IMR-90 (cell line): ENCODE results near the gene COX6B1. TPM values are rescaled to one million over a fixed set of nuclear protein-coding genes. Genes with fewer than 3 reads are reported as not detected.
A peak's percentile ranks its signal among the peaks of the same experiment; 100 is the strongest.

Experiments used
- ATAC-seq: fragments of 200-7000 bp; cut with Tn5 transposase; 2 replicates; pipeline ENCODE4 v1.9.1; 2020; ENCODE audit warnings: low read depth, mild to moderate bottlenecking, moderate library complexity
- BruUV-seq: library from RNA; stranded (reverse); fragments of 400-500 nt; replicated peaks from 2 replicates; lab custom pipeline; 2021; lab: Mats Ljungman, UMichigan
- CTCF ChIA-PET: fragments of 300-600 bp; formaldehyde crosslinking; extraction: SDS; loops from one replicate; lab custom pipeline; 2021; ENCODE audit warnings: antibody characterized with exemption; lab: Yijun Ruan, JAX
- POLR2A ChIA-PET: fragments of 300-600 bp; sonication (Branson Sonifier 250); formaldehyde crosslinking; loops from one replicate; lab custom pipeline; 2022; ENCODE audit warnings: antibody characterized with exemption; ENCODE audit not compliant: unreplicated experiment; lab: Charles Lee
- DNase-seq: peaks from one replicate; pipeline ENCODE4 v3.0.0; 2013
- H2AFZ ChIP-seq: replicated peaks from 2 replicates; pipeline ENCODE3; 2013; ENCODE audit warnings: low read length, mild to moderate bottlenecking; ENCODE audit not compliant: poor library complexity
- H2AK5ac ChIP-seq: 2 replicates; pipeline ENCODE4 v1.6.1; 2013; ENCODE audit warnings: low read depth, low read length, inconsistent platforms
- H2AK9ac ChIP-seq: replicated peaks from 2 replicates; pipeline ENCODE3; 2013; ENCODE audit warnings: mild to moderate bottlenecking, low read depth, low read length, moderate library complexity; ENCODE audit not compliant: poor library complexity
- H2BK120ac ChIP-seq: 2 replicates; pipeline ENCODE4 v1.6.1; 2013; ENCODE audit warnings: low read depth, low read length, inconsistent platforms
- H2BK15ac ChIP-seq: 3 replicates; pipeline ENCODE4 v1.6.1; 2013; ENCODE audit warnings: low read depth, low read length, inconsistent platforms
- H2BK20ac ChIP-seq: 2 replicates; pipeline ENCODE4 v1.6.1; 2013; ENCODE audit warnings: low read depth, mild to moderate bottlenecking, inconsistent platforms, low read length, moderate library complexity
- H2BK5ac ChIP-seq: 2 replicates; pipeline ENCODE4 v1.6.1; 2013; ENCODE audit warnings: mild to moderate bottlenecking, low read depth, low read length, inconsistent platforms; ENCODE audit not compliant: poor library complexity, severe bottlenecking
- H3K14ac ChIP-seq: replicated peaks from 2 replicates; pipeline ENCODE4 v1.6.1; 2013; ENCODE audit warnings: low read depth, low read length, inconsistent platforms
- H3K18ac ChIP-seq: 2 replicates; pipeline ENCODE4 v1.6.1; 2013; ENCODE audit warnings: low read depth, low read length, control low read depth
- H3K23ac ChIP-seq: 2 replicates; pipeline ENCODE4 v1.6.1; 2013; ENCODE audit warnings: low read depth, low read length, inconsistent platforms
- H3K27ac ChIP-seq: 2 replicates; pipeline ENCODE4 v1.5.1; 2013; ENCODE audit warnings: mild to moderate bottlenecking, control low read depth, low read length; ENCODE audit not compliant: insufficient read depth
- H3K27me3 ChIP-seq: 2 replicates; pipeline ENCODE4 v1.6.1; 2013; ENCODE audit warnings: low read length; ENCODE audit not compliant: control insufficient read depth, insufficient read depth
- H3K36me3 ChIP-seq: 2 replicates; pipeline ENCODE4 v1.6.1; 2013; ENCODE audit warnings: low read length, mixed read lengths; ENCODE audit not compliant: control insufficient read depth, insufficient read depth
- H3K4ac ChIP-seq: 2 replicates; pipeline ENCODE4 v1.6.1; 2013; ENCODE audit warnings: low read depth, low read length, inconsistent platforms
- H3K4me1 ChIP-seq: 2 replicates; pipeline ENCODE4 v1.6.1; 2013; ENCODE audit warnings: low read length, mixed read lengths; ENCODE audit not compliant: control insufficient read depth, insufficient read depth
- H3K4me2 ChIP-seq: 2 replicates; pipeline ENCODE4 v1.6.1; 2013; ENCODE audit warnings: low read depth, mild to moderate bottlenecking, control low read depth, low read length, moderate library complexity
- H3K4me3 ChIP-seq: 2 replicates; pipeline ENCODE4 v1.5.1; 2013; ENCODE audit warnings: low read depth, mild to moderate bottlenecking, control low read depth, low read length, moderate library complexity; ENCODE audit not compliant: insufficient read depth
- H3K56ac ChIP-seq: 2 replicates; pipeline ENCODE4 v1.6.1; 2013; ENCODE audit warnings: low read length, inconsistent platforms; ENCODE audit not compliant: insufficient read depth; ENCODE audit errors: extremely low read depth
- H3K79me1 ChIP-seq, 2 experiments: 2 replicates each; pipeline ENCODE4 v1.6.1; 2013; ENCODE audit warnings: low read length in 2 of 2, inconsistent platforms in 1 of 2, low read depth in 1 of 2
- H3K9ac ChIP-seq: 2 replicates; pipeline ENCODE4 v1.6.1; 2013; ENCODE audit warnings: low read depth, low read length, control low read depth
- H3K9me1 ChIP-seq: 2 replicates; pipeline ENCODE4 v1.6.1; 2013; ENCODE audit warnings: low read length, inconsistent platforms; ENCODE audit not compliant: insufficient read depth
- H3K9me3 ChIP-seq: 2 replicates; pipeline ENCODE4 v1.6.1; 2013; ENCODE audit warnings: low read length; ENCODE audit not compliant: control insufficient read depth, insufficient read depth
- H4K20me1 ChIP-seq: 2 replicates; pipeline ENCODE4 v1.6.1; 2013; ENCODE audit warnings: low read length, inconsistent platforms; ENCODE audit not compliant: insufficient read depth
- H4K5ac ChIP-seq: 2 replicates; pipeline ENCODE4 v1.6.1; 2013; ENCODE audit warnings: mild to moderate bottlenecking, low read depth, low read length, control low read depth
- H4K8ac ChIP-seq, 2 experiments: 2 replicates each; pipeline ENCODE4 v1.6.1; 2013; ENCODE audit warnings: low read depth in 2 of 2, low read length in 2 of 2, control low read depth in 1 of 2, inconsistent platforms in 1 of 2
- H4K91ac ChIP-seq: 2 replicates; pipeline ENCODE4 v1.6.1; 2013; ENCODE audit warnings: low read depth, low read length, inconsistent platforms; ENCODE audit not compliant: insufficient read depth
- BHLHE40 ChIP-seq: fragments of 150-350 bp; IDR thresholded peaks from 2 replicates; pipeline ENCODE4 v1.6.1; 2016; ENCODE audit warnings: mild to moderate bottlenecking, low read depth, low read length
- CEBPB ChIP-seq: IDR thresholded peaks from 2 replicates; pipeline ENCODE4 v1.6.1; 2012; ENCODE audit warnings: low read depth, low read length, improper control_type of control experiment
- CHD1 ChIP-seq: IDR thresholded peaks from 2 replicates; pipeline ENCODE4 v1.6.1; 2012; ENCODE audit warnings: low read depth, low read length, improper control_type of control experiment
- CTCF ChIP-seq: conservative IDR thresholded peaks from 2 replicates; pipeline ENCODE4 v1.5.1; 2012; ENCODE audit warnings: mild to moderate bottlenecking, low read depth, low read length, improper control_type of control experiment
- ELK1 ChIP-seq: fragments of 150-350 bp; IDR thresholded peaks from 2 replicates; pipeline ENCODE4 v1.6.1; 2016; ENCODE audit warnings: low read depth, mild to moderate bottlenecking, low read length, moderate library complexity, borderline replicate concordance
- FOS ChIP-seq: fragments of 150-350 bp; IDR thresholded peaks from 2 replicates; pipeline ENCODE4 v1.6.1; 2016; ENCODE audit warnings: low read depth, low read length
- MAFK ChIP-seq: IDR thresholded peaks from 2 replicates; pipeline ENCODE4 v1.6.1; 2012; ENCODE audit warnings: low read depth, low read length, improper control_type of control experiment
- MAZ ChIP-seq: IDR thresholded peaks from 2 replicates; pipeline ENCODE4 v1.6.1; 2012; ENCODE audit warnings: low read depth, mild to moderate bottlenecking, low read length, improper control_type of control experiment, moderate library complexity, borderline replicate concordance
- MXI1 ChIP-seq: IDR thresholded peaks from 2 replicates; pipeline ENCODE4 v1.6.1; 2012; ENCODE audit warnings: low read depth, mild to moderate bottlenecking, low read length, moderate library complexity, borderline replicate concordance
- NFE2L2 ChIP-seq: fragments of 150-350 bp; IDR thresholded peaks from 2 replicates; pipeline ENCODE4 v1.6.1; 2016; ENCODE audit warnings: low read depth, mild to moderate bottlenecking, low read length
- POLR2A ChIP-seq: IDR thresholded peaks from 2 replicates; pipeline ENCODE4 v1.6.1; 2012; ENCODE audit warnings: mild to moderate bottlenecking, low read depth, low read length
- RAD21 ChIP-seq: IDR thresholded peaks from 2 replicates; pipeline ENCODE4 v1.6.1; 2012; ENCODE audit warnings: low read length, improper control_type of control experiment
- RCOR1 ChIP-seq: IDR thresholded peaks from 2 replicates; pipeline ENCODE4 v1.6.1; 2012; ENCODE audit warnings: mild to moderate bottlenecking, low read length, improper control_type of control experiment; ENCODE audit not compliant: insufficient replicate concordance
- RFX5 ChIP-seq: IDR thresholded peaks from 2 replicates; pipeline ENCODE4 v1.8.0; 2012; ENCODE audit warnings: low read depth, mild to moderate bottlenecking, low read length, moderate library complexity
- SMC3 ChIP-seq: fragments of 150-350 bp; IDR thresholded peaks from 2 replicates; pipeline ENCODE4 v1.6.1; 2016; ENCODE audit warnings: low read depth, mild to moderate bottlenecking, antibody characterized with exemption, low read length, moderate library complexity
- USF2 ChIP-seq: fragments of 150-350 bp; IDR thresholded peaks from 2 replicates; pipeline ENCODE4 v1.6.1; 2017; ENCODE audit warnings: mild to moderate bottlenecking, antibody characterized with exemption, low read length, low read depth
- WGBS, 2 experiments: methylation state at CpG; one replicate each; pipeline versions ENCODE4 v1.1.5 to v1.1.7; 2013; ENCODE audit warnings: missing lambda C conversion rate in 2 of 2; ENCODE audit not compliant: insufficient read length in 1 of 2; ENCODE audit errors: extremely low coverage in 2 of 2; 5-methylcytosine and 5-hydroxymethylcytosine counted together
- dilution Hi-C: fragments of 300-500 bp; cut with HindIII; formaldehyde crosslinking; loops from one replicate; pipeline ENCODE4 v1.14.3; 2018; ENCODE audit warnings: low sequenced_read_pairs; ENCODE audit not compliant: unreplicated experiment
- in situ Hi-C: fragments of 300-500 bp; cut with MboI; formaldehyde crosslinking; loops from 3 replicates; pipeline ENCODE4 v1.14.3; 2019; ENCODE audit warnings: low sequenced_read_pairs, inconsistent platforms, mixed read lengths
- intact Hi-C: fragments of 100-400 bp; cut with micrococcal nuclease; formaldehyde crosslinking; loops from 2 replicates; pipeline ENCODE4 v1.10.0; 2022
- polyA plus RNA-seq, 3 experiments: library from polyadenylated mRNA; depleted of rRNA; stranded (reverse); fragments of >200 nt; gene quantifications; 2 replicates each; pipeline ENCODE4 v1.2.3, GENCODE V29; 2012; ENCODE audit warnings: low replicate concordance in 1 of 3
- total RNA-seq: library from RNA; depleted of rRNA; stranded (reverse); fragments of >200 nt; gene quantifications from 2 replicates; pipeline ENCODE4 v1.2.3, GENCODE V29; 2012

COX6B1 gene
- total and polyA plus RNA-seq, 2 of the 4 experiments (the other 2 are of a cell fraction) = 914 to 983 TPM

GRCh38 chr19:35629332-35629633 lies 18.8 kb upstream of the COX6B1 start:
- no peak overlapping the region for H2BK20ac ChIP-seq
- peak overlapping the region; percentile 27 for H2BK5ac ChIP-seq
- H4K8ac ChIP-seq = peak overlapping the region; percentile 64 to 86
- H3K4me1 ChIP-seq = peaks cover 2% of the 10 kb centered on the region; the same call in 1 of the 2 replicates
- H3K4me2 ChIP-seq = peak overlapping the region; percentile 100
- peak overlapping the region; percentile 82 for H3K9ac ChIP-seq
- peak overlapping the region; percentile 37; the same call in 1 of the 2 replicates for H3K14ac ChIP-seq
- WGBS, 2 experiments = 10% methylated on average over 5 of the region's 15 CpGs; no CpG with 5 or more reads in 1 of the 2 experiments
- H3K36me3 ChIP-seq = peaks cover 38% of the 10 kb centered on the region
- H3K4me3 ChIP-seq = peak overlapping the region; percentile 65
- no peaks in the 10 kb centered on the region for H3K9me3 ChIP-seq
- ChIA-PET POLR2A (no interaction called here), CTCF (no interaction called here)
- TF ChIP-seq POLR2A = no peak
- no peak for TF ChIP-seq NFE2L2
- TF ChIP-seq MAZ = no peak
- no peak for TF ChIP-seq CTCF
- TF ChIP-seq CEBPB = no peak
- no peak for TF ChIP-seq RFX5
- no peak for TF ChIP-seq USF2
- TF ChIP-seq CHD1 = no peak
- TF ChIP-seq RAD21 = no peak
- TF ChIP-seq FOS = no peak
- no peak for TF ChIP-seq RCOR1
- no peak for TF ChIP-seq MAFK
- TF ChIP-seq BHLHE40 = no peak
- TF ChIP-seq ELK1 = no peak
- no peak for TF ChIP-seq SMC3
- TF ChIP-seq MXI1 = no peak
- ATAC-seq (no peak), DNase-seq (no peak)
- peak overlapping the region; percentile 26; the same call in 1 of the 2 replicates for H3K23ac ChIP-seq
- no peaks in the 10 kb centered on the region for H4K20me1 ChIP-seq
- BruUV-seq = no TSS peak
- no peaks in the 10 kb centered on the region for H3K27me3 ChIP-seq
- intact Hi-C loops = loop anchor here (2.0 to 5.0 kb wide), 2 partner anchors 82 to 276 kb away; partner anchors contain the start of gene TMEM147
- peak overlapping the region; percentile 47; the same call in 1 of the 2 replicates for H3K56ac ChIP-seq
- H2BK15ac ChIP-seq = no peak overlapping the region
- dilution Hi-C loops = no loop called here
- in situ Hi-C loops = no loop called here
- H4K91ac ChIP-seq = no peak overlapping the region; the same call in 1 of the 2 replicates
- 0 out of 2 replicates have a peak, but pooled peaks cover 2% of the 10 kb centered on the region for H3K9me1 ChIP-seq
- H2AK5ac ChIP-seq = peak overlapping the region; percentile 88
- peak overlapping the region; percentile 15 for H4K5ac ChIP-seq
- H3K18ac ChIP-seq = no peak overlapping the region
- peak overlapping the region; percentile 91 for H2AK9ac ChIP-seq
- H3K79me1 ChIP-seq = peaks cover 12 to 24% of the 10 kb centered on the region in 2 experiments
- peak overlapping the region; percentile 92 for H2AFZ ChIP-seq
- H2BK120ac ChIP-seq = no peak overlapping the region
- peak overlapping the region; percentile 51 for H3K4ac ChIP-seq
- peak overlapping the region; percentile 66 for H3K27ac ChIP-seq
